Renal cortex interstitium (tissue), 11 donors: ENCODE data around the gene RABGAP1L. TPM values are rescaled to one million over a fixed set of nuclear protein-coding genes. Genes with fewer than 3 reads are reported as not detected.
A peak's percentile ranks its signal among the peaks of the same experiment; 100 is the strongest.
"Not testable (repeated sequence)": the region's sequence is repeated elsewhere in the genome, so short reads cannot be mapped to it uniquely, and the experiment has no call there.

ENCODE experiments used
- DNase-seq, 11 donors: peaks; one replicate each; pipeline ENCODE4 v3.0.0-alpha.2; 2013; ENCODE audit warnings: low read depth in 9 of 11, low spot score in 4 of 11; ENCODE audit errors: extremely low read depth in 1 of 11
- polyA plus RNA-seq, 3 donors: library from polyadenylated mRNA; unstranded; fragments of 120-200 nt; gene quantifications; one replicate each; pipeline ENCODE4 v1.2.1, GENCODE V29; 2013; ENCODE audit not compliant: insufficient read length in 3 of 3

RABGAP1L gene
- polyA plus RNA-seq, 3 donors = 25.2 to 31.2 (median 30.0) TPM

DNA sequence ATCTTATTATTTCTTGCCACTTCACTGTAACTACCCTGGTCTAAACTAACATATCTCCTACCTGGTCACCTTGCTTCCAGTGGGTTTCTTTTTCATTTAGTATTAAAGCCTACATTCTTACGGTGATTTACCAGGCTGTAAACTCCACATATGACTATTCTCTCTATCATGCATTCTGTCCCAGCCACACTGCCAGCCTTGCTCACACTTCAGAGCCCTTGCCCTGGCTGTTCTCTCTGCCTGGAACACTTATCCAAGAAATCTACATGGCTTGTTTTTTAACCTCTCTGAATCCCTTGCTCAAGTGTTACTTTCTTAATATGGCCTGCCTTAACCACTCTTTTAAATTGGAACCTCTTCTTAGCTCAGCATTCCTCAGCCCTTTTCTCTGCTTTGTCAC lies 501.2 kb downstream of the RABGAP1L start:
- no peak for DNase-seq

DNA sequence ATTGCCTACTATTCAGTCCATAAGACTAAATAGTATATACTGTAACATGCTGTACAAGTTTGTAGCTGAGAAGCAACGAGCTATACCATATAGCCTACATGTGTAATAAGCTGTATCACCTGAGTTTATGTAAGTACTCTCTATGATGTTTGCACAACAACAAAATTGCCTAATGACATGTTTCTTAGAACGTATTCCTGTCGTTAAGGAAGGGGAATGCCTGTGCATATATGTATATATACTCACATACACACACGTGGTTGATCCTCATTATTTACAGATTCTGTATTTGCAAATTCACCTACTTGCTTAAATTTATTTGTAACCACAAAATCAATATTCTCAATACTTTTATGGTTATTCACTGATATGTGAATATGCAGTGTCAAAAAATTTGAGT lies 504.0 kb downstream of the RABGAP1L start:
- no peak for DNase-seq

- no peak for DNase-seq
These were observed 506.9 kb downstream of the RABGAP1L start for GRCh38 chr1:174666248-174666647.

DNA sequence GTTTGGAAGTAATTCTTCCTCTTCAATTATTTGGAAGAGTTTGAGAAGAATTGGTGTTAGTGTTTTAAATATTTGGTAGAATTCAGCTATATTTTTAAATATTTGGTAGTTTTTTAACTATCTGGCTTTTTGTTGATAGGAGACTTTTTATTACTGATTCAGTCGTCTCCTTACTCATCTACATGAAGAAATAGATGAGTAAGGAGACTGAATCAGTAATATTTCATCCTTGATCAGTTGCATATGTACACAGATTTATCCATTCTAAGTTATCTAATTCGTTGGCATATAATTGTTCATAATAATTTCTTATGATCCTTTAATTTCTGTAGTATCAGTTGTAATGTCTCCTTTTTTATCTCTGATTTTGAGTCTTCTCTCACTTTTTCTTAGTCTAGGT lies 512.5 kb downstream of the RABGAP1L start:
- DNase-seq = no peak

DNA sequence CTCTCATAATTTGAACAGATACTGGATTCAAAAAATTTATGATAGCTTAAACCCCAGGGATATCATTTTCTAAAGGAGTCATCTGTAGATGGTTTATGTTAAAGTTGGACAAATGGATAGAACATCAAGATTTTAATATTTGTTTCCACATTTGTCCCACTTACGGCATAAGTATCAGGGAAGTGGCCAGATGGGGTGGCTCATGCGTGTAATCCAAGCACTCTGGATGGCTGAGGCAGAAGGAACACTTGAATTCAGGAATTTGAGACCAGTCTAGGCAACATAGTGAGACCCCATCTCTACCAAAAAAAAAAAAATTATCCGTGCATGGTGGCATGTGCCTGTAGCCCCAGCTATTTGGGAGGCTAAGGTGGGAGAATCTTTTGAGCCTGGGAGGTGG lies 517.5 kb downstream of the RABGAP1L start:
- DNase-seq = no peak

DNA sequence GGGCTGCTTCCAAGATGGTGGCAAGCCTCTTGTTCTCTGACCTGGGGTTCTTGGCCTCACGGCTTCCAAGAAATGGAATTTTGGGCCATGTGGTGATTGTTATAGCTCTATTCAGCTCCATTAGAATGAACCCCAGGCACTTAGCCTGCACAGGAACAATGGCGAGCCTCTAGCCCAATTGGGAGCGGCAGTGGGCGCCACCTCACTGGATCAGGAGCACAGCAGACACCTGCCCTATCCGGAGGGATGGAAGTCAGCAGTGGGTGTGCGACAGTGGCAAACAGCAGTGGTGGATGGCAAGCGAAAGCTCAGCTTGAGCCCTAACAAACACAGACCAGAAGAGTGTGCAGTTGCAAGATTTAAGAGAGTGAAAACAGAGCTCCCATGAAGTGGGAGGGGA lies 519.3 kb downstream of the RABGAP1L start:
- DNase-seq = no peak

DNA sequence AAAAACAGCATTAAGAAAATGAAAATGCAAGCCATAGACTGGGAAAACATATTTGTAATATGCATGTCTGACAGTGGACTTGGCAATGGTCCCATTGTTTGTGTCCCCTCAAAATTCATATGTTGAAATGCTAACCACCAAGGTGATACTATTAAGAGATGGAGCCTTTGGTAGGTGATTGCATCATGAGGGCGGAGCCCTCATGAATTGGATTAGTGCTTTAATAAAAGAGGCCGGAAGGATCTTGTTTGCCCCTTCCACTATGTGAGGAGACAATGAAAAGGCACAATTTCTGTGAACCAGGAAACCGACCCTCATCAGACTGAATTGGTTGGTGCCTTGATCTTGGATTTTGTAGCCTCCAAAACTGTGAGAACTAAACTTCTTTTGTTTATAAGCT lies 520.8 kb downstream of the RABGAP1L start:
- DNase-seq = no peak

- peak in 9 of 11 donors; percentile 4 to 34 (median 20) for DNase-seq
These were observed 523.2 kb downstream of the RABGAP1L start for GRCh38 chr1:174682419-174683008.

- no peak for DNase-seq
These were observed 526.9 kb downstream of the RABGAP1L start for GRCh38 chr1:174686213-174686612.

- DNase-seq = no peak
These were observed 530.2 kb downstream of the RABGAP1L start for GRCh38 chr1:174689524-174689923.

- DNase-seq = no peak
These were observed 530.9 kb downstream of the RABGAP1L start for GRCh38 chr1:174690266-174690665.

- no peak for DNase-seq
These were observed 533.0 kb downstream of the RABGAP1L start for GRCh38 chr1:174692313-174692712.

DNA sequence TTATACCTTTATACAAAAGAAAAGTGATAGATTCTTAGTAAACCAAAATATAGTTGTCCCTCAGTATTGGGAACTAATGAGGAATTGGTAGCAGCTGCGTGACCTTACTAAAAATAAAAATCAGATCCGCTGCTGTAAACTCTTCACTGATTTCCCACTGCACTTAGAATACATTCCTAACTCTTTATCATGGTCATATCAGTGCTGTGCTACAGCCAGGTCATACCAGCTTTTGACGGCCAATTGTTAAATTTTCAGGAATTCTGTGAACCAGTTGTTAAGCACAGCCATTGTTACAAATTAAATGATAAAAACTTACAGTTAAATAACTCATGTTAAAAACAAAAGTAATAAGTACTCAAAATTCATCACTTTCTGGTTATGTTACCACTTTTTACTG lies 533.8 kb downstream of the RABGAP1L start:
- DNase-seq = no peak

DNA sequence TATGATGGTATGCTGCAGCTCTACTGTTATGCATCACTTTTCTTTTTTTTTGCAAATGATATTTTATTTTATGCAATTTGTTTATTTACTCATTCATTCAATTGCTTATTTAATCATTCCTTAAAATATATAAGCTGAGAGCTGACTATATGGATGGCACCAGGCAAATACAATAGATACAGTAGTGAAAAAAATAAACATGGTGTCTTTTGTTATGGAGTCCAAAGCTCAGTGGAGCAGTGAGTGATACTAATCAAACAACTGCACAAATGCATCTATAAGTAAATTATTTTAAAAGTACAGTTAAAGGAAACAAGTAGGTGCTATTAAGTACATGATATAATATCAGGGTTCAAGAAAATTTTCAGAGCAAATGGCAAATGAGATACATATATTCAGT lies 534.2 kb downstream of the RABGAP1L start:
- not testable (repeated sequence) for DNase-seq

DNA sequence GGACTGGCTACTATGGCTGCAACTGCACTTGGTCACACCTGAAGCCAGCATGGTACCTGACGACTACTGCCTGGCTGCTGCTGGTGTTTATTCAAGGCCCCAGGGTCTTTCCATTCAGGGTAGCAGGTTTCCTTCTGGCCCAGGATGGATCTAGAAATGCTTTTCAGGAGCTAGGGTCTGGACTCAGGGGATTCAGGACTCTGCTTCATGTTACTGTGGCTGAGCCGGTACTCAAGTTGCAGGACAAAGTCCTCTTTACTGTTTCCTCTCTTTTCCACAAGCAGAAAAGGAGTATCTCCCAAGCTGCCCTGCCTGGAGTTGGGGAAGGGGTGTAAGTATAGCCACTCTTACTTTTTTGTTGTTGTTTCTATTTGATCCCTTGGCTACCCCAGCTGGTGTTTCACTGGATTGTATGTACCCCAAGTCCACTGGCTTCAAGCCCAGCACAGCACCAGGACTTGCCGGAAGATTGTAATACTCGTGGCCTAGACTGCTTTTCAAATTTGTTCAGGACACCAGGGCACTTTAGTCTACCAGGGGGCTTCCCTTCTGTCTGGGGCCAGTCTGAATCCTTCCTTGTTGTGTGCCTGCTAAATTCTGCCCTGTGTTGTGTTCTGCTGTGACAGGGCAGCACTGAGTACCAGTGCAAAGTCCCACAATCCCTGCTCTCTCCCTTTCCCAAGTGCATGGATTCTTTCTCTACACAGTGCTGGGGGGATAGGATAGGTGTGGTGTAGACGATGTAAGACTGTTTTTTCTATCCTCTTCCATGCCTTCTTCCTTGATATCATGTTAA lies 536.9 kb downstream of the RABGAP1L start:
- no peak for DNase-seq

DNA sequence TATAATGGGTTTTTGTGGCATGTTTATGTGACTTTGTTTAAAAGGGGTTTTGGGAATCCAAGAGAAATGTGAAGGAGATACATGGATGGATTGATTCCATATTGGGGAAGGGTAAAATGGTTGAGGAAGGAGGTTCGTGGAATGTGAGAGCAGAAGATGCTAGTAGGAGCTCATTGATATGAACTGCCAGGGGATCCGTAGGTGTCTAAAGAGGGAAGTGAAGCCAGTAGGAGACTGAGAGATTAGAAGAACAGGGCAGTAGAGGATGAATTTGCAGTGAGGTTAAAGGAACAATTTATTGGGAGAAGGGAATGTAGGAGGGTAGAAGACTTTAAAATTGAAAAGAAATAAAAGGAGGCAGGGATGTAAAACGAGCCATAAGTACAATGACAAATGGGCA lies 541.0 kb downstream of the RABGAP1L start:
- DNase-seq = no peak

GRCh38 chr1:174700775-174701174 lies 541.5 kb downstream of the RABGAP1L start:
- no peak for DNase-seq

DNA sequence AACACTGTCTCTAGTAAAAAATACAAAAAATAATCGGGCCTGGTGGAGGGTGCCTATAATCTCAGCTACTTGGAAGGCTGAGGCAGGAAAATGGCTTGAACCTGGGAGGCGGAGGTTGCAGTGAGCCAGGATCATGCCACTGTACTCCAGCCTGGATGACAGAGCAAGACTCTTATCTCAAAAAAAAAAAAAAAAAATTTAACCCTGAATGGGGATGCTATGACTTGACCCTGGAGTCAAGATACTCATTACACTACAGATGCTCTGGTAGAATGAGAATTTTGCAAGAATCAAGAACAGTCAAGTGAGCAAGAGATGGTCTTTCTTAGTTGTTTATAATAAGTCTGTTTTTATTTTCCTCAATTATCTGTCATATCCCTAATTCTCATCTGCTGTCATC lies 542.2 kb downstream of the RABGAP1L start:
- no peak for DNase-seq

DNA sequence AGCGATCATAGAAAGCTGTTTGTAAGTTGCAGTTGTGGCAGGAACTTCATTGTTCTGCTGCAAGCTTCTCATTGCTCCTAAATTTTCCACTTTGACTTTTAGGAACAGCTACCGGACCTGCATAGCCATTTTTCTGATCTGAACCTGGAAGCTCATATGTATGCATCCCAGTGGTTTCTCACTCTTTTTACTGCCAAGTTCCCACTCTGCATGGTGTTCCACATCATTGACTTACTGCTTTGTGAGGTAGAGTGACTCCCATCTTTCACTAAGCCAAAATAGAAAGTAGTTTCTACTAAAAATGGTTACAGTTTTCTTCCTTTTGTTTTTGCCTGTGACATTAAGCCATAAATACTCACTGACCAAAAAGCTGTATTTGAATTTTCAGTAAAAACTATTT lies 542.7 kb downstream of the RABGAP1L start:
- peak in 2 of 11 donors; percentile 5 to 7 for DNase-seq

DNA sequence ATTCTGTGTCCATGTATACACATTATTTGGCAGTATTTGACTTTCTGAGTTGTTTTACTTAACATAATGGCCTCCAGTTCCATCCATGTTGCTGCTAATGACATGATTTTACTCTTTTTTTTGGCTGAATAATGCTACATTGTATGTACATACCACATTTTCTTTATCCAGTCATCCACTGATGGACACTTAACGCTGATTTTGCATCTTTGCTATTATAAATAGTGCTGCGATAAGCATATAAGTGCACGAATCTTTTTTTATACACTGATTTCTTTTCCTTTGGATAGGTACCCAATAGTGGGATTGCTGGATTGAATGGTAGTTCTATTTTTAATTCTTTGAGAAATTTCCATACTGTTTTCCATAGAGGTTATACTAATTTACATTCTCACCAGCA lies 544.0 kb downstream of the RABGAP1L start:
- no peak for DNase-seq

DNA sequence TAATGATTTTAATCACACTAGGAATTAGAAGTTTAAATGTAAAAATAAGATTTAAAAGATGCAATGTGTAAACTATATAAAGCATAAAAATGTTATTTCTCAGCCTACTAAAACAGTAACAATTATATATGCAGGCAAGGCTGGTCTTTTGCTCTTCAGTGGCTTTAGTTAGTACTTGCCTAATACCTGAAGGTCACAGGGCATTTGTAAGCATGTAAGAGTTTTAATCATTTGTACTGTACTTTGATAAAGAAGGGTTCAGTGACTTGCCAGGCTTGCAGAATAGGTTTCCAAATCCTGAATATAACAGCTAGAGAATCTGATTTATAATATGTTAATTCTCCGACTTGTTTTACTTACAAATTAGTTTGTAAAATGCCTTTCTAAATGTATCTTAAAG lies 545.0 kb downstream of the RABGAP1L start:
- DNase-seq = no peak
